ENCODE data around the gene EXOSC7.

The EXOSC7 gene

GRCh38 chr3:44976002-44976815 is at the start of gene EXOSC7, which contains the start of gene ZDHHC3:
Gene EXOSC7, plus strand, starts transcription at chr3:44976244. Its CDS starts 34 bp downstream, at chr3:44976278.
Gene ZDHHC3, minus strand, starts transcription at chr3:44976174. Its CDS starts 16,738 bp downstream, at chr3:44959436.
- CTCF ChIA-PET, result interaction anchor here (0.5 to 0.9 kb wide), 3 partner anchors 17 to 633 kb away, joined by 3 read pairs; no protein-coding TSS in a partner anchor
- POLR2A ChIA-PET (ENCODE audit: low non-redundant PET), result interaction anchor here (0.6 kb wide), 3 partner anchors 9 to 37 kb away, joined by 3 read pairs; no protein-coding TSS in a partner anchor
- DNase-seq (ENCODE audit: low spot score), result peak; percentile 88

GRCh38 chr3:44926921-44927320 is 49.1 kb upstream of the EXOSC7 start:
- POLR2A ChIA-PET (ENCODE audit: low non-redundant PET), result no interaction called here
- TF ChIP-seq CTCF (conservative IDR thresholded peaks at IDR 0.05; ENCODE audit: low read depth), result no peak
- no peak for DNase-seq (ENCODE audit: low spot score)
- no peak overlapping the region; the same call in 1 of the 2 replicates for H3K27ac ChIP-seq
- CTCF ChIA-PET, result no interaction called here

More at GRCh38 chr3:44976002-44976815, at the start of gene EXOSC7, which contains the start of gene ZDHHC3:
- H3K27ac ChIP-seq, result peak within 1 kb of the TSS; percentile 86
- TF ChIP-seq CTCF (conservative IDR thresholded peaks at IDR 0.05; ENCODE audit: low read depth), result no peak

- TF ChIP-seq CTCF (conservative IDR thresholded peaks at IDR 0.05; ENCODE audit: low read depth), result no peak
- DNase-seq (ENCODE audit: low spot score), result no peak
- peak overlapping the region; percentile 5; the same call in 1 of the 2 replicates for H3K27ac ChIP-seq
- ChIA-PET POLR2A (ENCODE audit: low non-redundant PET) (no interaction called here), CTCF (interaction anchor here (0.6 kb wide), 1 partner anchor 104 kb away, joined by 3 read pairs; no protein-coding TSS in a partner anchor)
Measured at GRCh38 chr3:44927371-44927770, 48.7 kb upstream of the EXOSC7 start.

GRCh38 chr3:44929782-44930181 is 46.3 kb upstream of the EXOSC7 start:
- DNase-seq (ENCODE audit: low spot score), result no peak
- H3K27ac ChIP-seq, result no peak overlapping the region
- ChIA-PET CTCF (no interaction called here), POLR2A (ENCODE audit: low non-redundant PET) (no interaction called here)
- TF ChIP-seq CTCF (conservative IDR thresholded peaks at IDR 0.05; ENCODE audit: low read depth), result no peak

GRCh38 chr3:44930911-44931310 is 45.1 kb upstream of the EXOSC7 start:
- ChIA-PET POLR2A (ENCODE audit: low non-redundant PET) (no interaction called here), CTCF (interaction anchor here (0.6 kb wide), 1 partner anchor 52 kb away, joined by 3 read pairs; no protein-coding TSS in a partner anchor)
- TF ChIP-seq CTCF (conservative IDR thresholded peaks at IDR 0.05; ENCODE audit: low read depth), result no peak
- no peak for DNase-seq (ENCODE audit: low spot score)
- H3K27ac ChIP-seq, result no peak overlapping the region

GRCh38 chr3:44931791-44932190 is 44.3 kb upstream of the EXOSC7 start:
- TF ChIP-seq CTCF (conservative IDR thresholded peaks at IDR 0.05; ENCODE audit: low read depth), result no peak
- ChIA-PET CTCF (no interaction called here), POLR2A (ENCODE audit: low non-redundant PET) (no interaction called here)
- H3K27ac ChIP-seq, result no peak overlapping the region
- no peak for DNase-seq (ENCODE audit: low spot score)

All from RWPE1 (cell line).